A673 (cell line): ENCODE measurements around the gene CHD5. TPM values are rescaled to one million over a fixed set of nuclear protein-coding genes. Genes with fewer than 3 reads are reported as not detected.
A peak's percentile ranks its signal among the peaks of the same experiment; 100 is the strongest.

Source experiments
- BruUV-seq: library from RNA; stranded (reverse); fragments of 400-500 nt; replicated peaks from 2 replicates; lab custom pipeline; 2021; lab: Mats Ljungman, UMichigan
- CTCF ChIA-PET: fragments of 300-600 bp; sonication (Branson Sonifier 250); formaldehyde crosslinking; loops from one replicate; lab custom pipeline; 2022; ENCODE audit warnings: antibody characterized with exemption; lab: Charles Lee
- POLR2A ChIA-PET: fragments of 300-600 bp; sonication (Branson Sonifier 250); formaldehyde crosslinking; loops from one replicate; lab custom pipeline; 2022; ENCODE audit warnings: antibody characterized with exemption; ENCODE audit not compliant: low non-redundant PET; lab: Charles Lee
- DNase-seq: peaks from one replicate; pipeline ENCODE4 v3.0.0-alpha.2; 2015; ENCODE audit warnings: low spot score
- H3K27ac ChIP-seq: fragments of 200-600 bp; sonication (generic); 2 replicates; pipeline ENCODE4 v1.5.1; 2016; ENCODE audit warnings: mixed run types, low read depth, mild to moderate bottlenecking, mixed read lengths, antibody characterized with exemption, low read length; ENCODE audit not compliant: poor library complexity, severe bottlenecking
- H3K27me3 ChIP-seq: fragments of 200-600 bp; sonication (generic); replicated peaks from 2 replicates; pipeline ENCODE4 v1.6.1; 2017; ENCODE audit warnings: mixed run types, low read depth, mild to moderate bottlenecking, mixed read lengths, antibody characterized with exemption, low read length; ENCODE audit not compliant: insufficient read depth, poor library complexity
- H3K36me3 ChIP-seq: fragments of 200-600 bp; sonication (generic); 2 replicates; pipeline ENCODE4 v1.6.1; 2016; ENCODE audit warnings: mixed run types, mild to moderate bottlenecking, mixed read lengths, antibody characterized with exemption, low read length; ENCODE audit not compliant: insufficient read depth, poor library complexity, severe bottlenecking
- H3K4me1 ChIP-seq: fragments of 200-600 bp; sonication (generic); 2 replicates; pipeline ENCODE4 v1.6.1; 2017; ENCODE audit warnings: mixed run types, mild to moderate bottlenecking, mixed read lengths, antibody characterized with exemption, low read length; ENCODE audit not compliant: insufficient read depth, poor library complexity, severe bottlenecking
- H3K4me3 ChIP-seq: fragments of 200-600 bp; sonication (generic); 2 replicates; pipeline ENCODE4 v1.5.1; 2016; ENCODE audit warnings: low read depth, mixed run types, mild to moderate bottlenecking, mixed read lengths, low read length; ENCODE audit not compliant: poor library complexity, severe bottlenecking
- H3K9me3 ChIP-seq: fragments of 200-600 bp; sonication (generic); 2 replicates; pipeline ENCODE4 v1.6.1; 2016; ENCODE audit warnings: mixed run types, low read depth, mild to moderate bottlenecking, mixed read lengths, antibody characterized with exemption, low read length; ENCODE audit not compliant: poor library complexity, severe bottlenecking
- CTCF ChIP-seq: fragments of 300-800, 200-600 bp; sonication (generic); conservative IDR thresholded peaks from 2 replicates; pipeline ENCODE4 v1.5.1; 2017; ENCODE audit warnings: low read depth, mild to moderate bottlenecking, antibody characterized with exemption, low read length, moderate library complexity, mixed read lengths
- EZH2 ChIP-seq: fragments of 200-600 bp; sonication (generic); IDR thresholded peaks from 2 replicates; pipeline ENCODE4 v1.6.1; 2017; ENCODE audit warnings: borderline replicate concordance, low read depth, mild to moderate bottlenecking, mixed read lengths, antibody characterized with exemption, low read length; ENCODE audit not compliant: poor library complexity, severe bottlenecking
- intact Hi-C: fragments of 100-400 bp; cut with micrococcal nuclease; formaldehyde crosslinking; loops from one replicate; pipeline ENCODE4 v1.10.0; 2022; ENCODE audit not compliant: unreplicated experiment
- total RNA-seq: library from RNA; stranded (reverse); gene quantifications from 2 replicates; pipeline ENCODE4 v1.2.3, GENCODE V29; 2021

The CHD5 gene
- total RNA-seq, 1 experiment from 2014 or later, result 0.58 TPM

GRCh38 chr1:6172549-6172948 is 7.6 kb downstream of the CHD5 start:
- Histone ChIP-seq H3K4me3 (no peak overlapping the region), H3K27ac (no peak overlapping the region), H3K27me3 (peaks cover 27% of the 10 kb centered on the region), H3K36me3 (no peaks in the 10 kb centered on the region), H3K4me1 (no peaks in the 10 kb centered on the region), H3K9me3 (no peaks in the 10 kb centered on the region)
- POLR2A ChIA-PET, result no interaction called here
- intact Hi-C loops, result no loop called here
- TF ChIP-seq CTCF (no peak), EZH2 (no peak)
- no TSS peak for BruUV-seq
- DNase-seq, result no peak
- CTCF ChIA-PET, result no interaction called here

- H3K27me3 ChIP-seq, result peaks cover 28% of the 10 kb centered on the region
- intact Hi-C loops, result no loop called here
- DNase-seq, result no peak
- H3K36me3 ChIP-seq, result no peaks in the 10 kb centered on the region
- H3K9me3 ChIP-seq, result no peaks in the 10 kb centered on the region
- H3K4me1 ChIP-seq, result no peaks in the 10 kb centered on the region
- ChIA-PET CTCF (no interaction called here), POLR2A (no interaction called here)
- no TSS peak for BruUV-seq
- TF ChIP-seq EZH2 (no peak), CTCF (peak; percentile 35; the same call in 1 of the 2 replicates)
- no peak overlapping the region for H3K27ac ChIP-seq
- H3K4me3 ChIP-seq, result no peak overlapping the region
Observed at GRCh38 chr1:6171548-6172124, 8.5 kb downstream of the CHD5 start.

- no TSS peak for BruUV-seq
- intact Hi-C loops, result no loop called here
- CTCF ChIA-PET, result no interaction called here
Observed at GRCh38 chr1:6170742-6171201, 9.3 kb downstream of the CHD5 start.

More at GRCh38 chr1:6170742-6171201, 9.3 kb downstream of the CHD5 start:
- H3K9me3 ChIP-seq, result no peaks in the 10 kb centered on the region
- H3K4me1 ChIP-seq, result no peaks in the 10 kb centered on the region
- no peaks in the 10 kb centered on the region for H3K36me3 ChIP-seq
- H3K27ac ChIP-seq, result no peak overlapping the region
- H3K27me3 ChIP-seq, result peaks cover 34% of the 10 kb centered on the region
- no peak for DNase-seq
- POLR2A ChIA-PET, result no interaction called here
- TF ChIP-seq CTCF, result no peak
- no peak for TF ChIP-seq EZH2
- no peak overlapping the region for H3K4me3 ChIP-seq
